GM23338 (cell line): Measurements from ENCODE around the gene TANGO2. TPM values are rescaled to one million over a fixed set of nuclear protein-coding genes. Genes with fewer than 3 reads are reported as not detected.

Experiments
- ATAC-seq: fragments of 200-7000 bp; cut with Tn5 transposase; 3 replicates; pipeline ENCODE4 v1.9.1; 2020
- DNase-seq: peaks from one replicate; pipeline ENCODE4 v3.0.0-alpha.2; 2015; ENCODE audit warnings: low spot score
- H2AFZ ChIP-seq: fragments of 200-600 bp; sonication (generic); 2 replicates; pipeline ENCODE4 v1.8.0; 2016; ENCODE audit warnings: antibody characterized with exemption, mild to moderate bottlenecking, moderate library complexity
- H3F3A ChIP-seq: fragments of 200-600 bp; sonication (generic); replicated peaks from 2 replicates; pipeline ENCODE4 v1.8.0; 2017; ENCODE audit warnings: antibody characterized with exemption, mixed run types, low read depth
- H3K27ac ChIP-seq: fragments of 200-600 bp; sonication (generic); 2 replicates; pipeline ENCODE4 v1.6.1; 2016; ENCODE audit warnings: low read depth
- H3K27me3 ChIP-seq: fragments of 200-600 bp; sonication (generic); 2 replicates; pipeline ENCODE4 v1.8.0; 2016; ENCODE audit warnings: mild to moderate bottlenecking, mixed run types, moderate library complexity; ENCODE audit not compliant: insufficient read depth
- H3K36me3 ChIP-seq: fragments of 200-600 bp; sonication (generic); 2 replicates; pipeline ENCODE4 v1.8.0; 2016; ENCODE audit warnings: mild to moderate bottlenecking; ENCODE audit not compliant: insufficient read depth
- H3K4me1 ChIP-seq: fragments of 200-600 bp; sonication (generic); 2 replicates; pipeline ENCODE4 v1.8.0; 2016; ENCODE audit warnings: mild to moderate bottlenecking, moderate library complexity; ENCODE audit not compliant: insufficient read depth
- H3K4me2 ChIP-seq: fragments of 200-600 bp; sonication (generic); 2 replicates; pipeline ENCODE4 v1.7.1; 2017; ENCODE audit warnings: mixed run types
- H3K4me3 ChIP-seq: fragments of 200-600 bp; sonication (generic); 2 replicates; pipeline ENCODE4 v1.6.1; 2016; ENCODE audit warnings: mixed run types
- H3K79me2 ChIP-seq: fragments of 200-600 bp; sonication (generic); replicated peaks from 2 replicates; pipeline ENCODE4 v1.8.0; 2017; ENCODE audit warnings: mild to moderate bottlenecking; ENCODE audit not compliant: insufficient read depth
- H3K9me2 ChIP-seq: fragments of 200-600 bp; sonication (generic); 2 replicates; pipeline ENCODE4 v1.8.0; 2017; ENCODE audit not compliant: insufficient read depth
- H4K20me1 ChIP-seq: fragments of 200-600 bp; sonication (generic); replicated peaks from 2 replicates; pipeline ENCODE4 v1.8.0; 2017; ENCODE audit warnings: mild to moderate bottlenecking; ENCODE audit not compliant: insufficient read depth
- H3K27ac Mint-ChIP-seq: 2 replicates; pipeline ENCODE4 v1.8.0; 2020; ENCODE audit warnings: inconsistent platforms, mild to moderate bottlenecking, moderate library complexity, mixed read lengths
- H3K27me3 Mint-ChIP-seq: 3 replicates; pipeline ENCODE4 v1.8.0; 2022; ENCODE audit warnings: low read depth, mild to moderate bottlenecking, moderate library complexity, mixed read lengths, inconsistent platforms; ENCODE audit not compliant: insufficient read depth, poor library complexity
- H3K36me3 Mint-ChIP-seq: 3 replicates; pipeline ENCODE4 v1.8.0; 2021; ENCODE audit warnings: low read depth, mild to moderate bottlenecking, inconsistent platforms, moderate library complexity, mixed read lengths
- H3K4me1 Mint-ChIP-seq: 3 replicates; pipeline ENCODE4 v1.8.0; 2020; ENCODE audit warnings: mild to moderate bottlenecking, inconsistent platforms, mixed read lengths
- H3K4me3 Mint-ChIP-seq: 3 replicates; pipeline ENCODE4 v1.8.0; 2021; ENCODE audit warnings: moderate library complexity, mild to moderate bottlenecking, inconsistent platforms, mixed read lengths
- H3K9me3 Mint-ChIP-seq: 3 replicates; pipeline ENCODE4 v1.8.0; 2020; ENCODE audit warnings: moderate library complexity, mild to moderate bottlenecking, inconsistent platforms, mixed read lengths
- JUNB ChIP-seq: IDR thresholded peaks from one replicate; pipeline ENCODE4 v1.6.1; 2016; ENCODE audit warnings: antibody characterized with exemption; ENCODE audit not compliant: unreplicated experiment
- NANOG ChIP-seq: IDR thresholded peaks from 2 replicates; pipeline ENCODE4 v1.6.1; 2016; ENCODE audit warnings: antibody characterized with exemption, borderline replicate concordance
- POLR2AphosphoS5 ChIP-seq: IDR thresholded peaks from 2 replicates; pipeline ENCODE4 v1.6.1; 2016; ENCODE audit warnings: antibody characterized with exemption, low read depth
- STAT1 ChIP-seq: IDR thresholded peaks from one replicate; pipeline ENCODE4 v1.6.1; 2016; ENCODE audit warnings: antibody characterized with exemption; ENCODE audit not compliant: unreplicated experiment
- polyA plus RNA-seq: library from polyadenylated mRNA; unstranded; fragments of >200 nt; fragmentation: Nextera tagmentation; extraction: Ambion mirVana; gene quantifications from 2 replicates; pipeline ENCODE4 v1.2.1, GENCODE V29; 2016
- total RNA-seq: library from RNA; depleted of rRNA; stranded (reverse); fragments of >200 nt; shearing (Covaris generic); gene quantifications from 2 replicates; pipeline ENCODE4 v1.2.3, GENCODE V29; 2014
- TF ChIP-seq, protein P1 (sequence below): fragments of 250-450 bp; sonication (Bioruptor Pico); IDR thresholded peaks from 2 replicates; pipeline ENCODE4 v1.5.0; 2020; ENCODE audit warnings: mild to moderate bottlenecking, moderate library complexity
- TF ChIP-seq, protein P2 (sequence below): IDR thresholded peaks from one replicate; pipeline ENCODE4 v1.6.1; 2018; ENCODE audit warnings: antibody characterized with exemption; ENCODE audit not compliant: unreplicated experiment

Gene TANGO2
- total and polyA plus RNA-seq, 2 experiments from 2014 or later = 6.9 to 15.0 TPM

- TF ChIP-seq JUNB (no peak), NANOG (no peak), STAT1 (no peak), POLR2AphosphoS5 (no peak)
- TF ChIP-seq, protein P1, sequence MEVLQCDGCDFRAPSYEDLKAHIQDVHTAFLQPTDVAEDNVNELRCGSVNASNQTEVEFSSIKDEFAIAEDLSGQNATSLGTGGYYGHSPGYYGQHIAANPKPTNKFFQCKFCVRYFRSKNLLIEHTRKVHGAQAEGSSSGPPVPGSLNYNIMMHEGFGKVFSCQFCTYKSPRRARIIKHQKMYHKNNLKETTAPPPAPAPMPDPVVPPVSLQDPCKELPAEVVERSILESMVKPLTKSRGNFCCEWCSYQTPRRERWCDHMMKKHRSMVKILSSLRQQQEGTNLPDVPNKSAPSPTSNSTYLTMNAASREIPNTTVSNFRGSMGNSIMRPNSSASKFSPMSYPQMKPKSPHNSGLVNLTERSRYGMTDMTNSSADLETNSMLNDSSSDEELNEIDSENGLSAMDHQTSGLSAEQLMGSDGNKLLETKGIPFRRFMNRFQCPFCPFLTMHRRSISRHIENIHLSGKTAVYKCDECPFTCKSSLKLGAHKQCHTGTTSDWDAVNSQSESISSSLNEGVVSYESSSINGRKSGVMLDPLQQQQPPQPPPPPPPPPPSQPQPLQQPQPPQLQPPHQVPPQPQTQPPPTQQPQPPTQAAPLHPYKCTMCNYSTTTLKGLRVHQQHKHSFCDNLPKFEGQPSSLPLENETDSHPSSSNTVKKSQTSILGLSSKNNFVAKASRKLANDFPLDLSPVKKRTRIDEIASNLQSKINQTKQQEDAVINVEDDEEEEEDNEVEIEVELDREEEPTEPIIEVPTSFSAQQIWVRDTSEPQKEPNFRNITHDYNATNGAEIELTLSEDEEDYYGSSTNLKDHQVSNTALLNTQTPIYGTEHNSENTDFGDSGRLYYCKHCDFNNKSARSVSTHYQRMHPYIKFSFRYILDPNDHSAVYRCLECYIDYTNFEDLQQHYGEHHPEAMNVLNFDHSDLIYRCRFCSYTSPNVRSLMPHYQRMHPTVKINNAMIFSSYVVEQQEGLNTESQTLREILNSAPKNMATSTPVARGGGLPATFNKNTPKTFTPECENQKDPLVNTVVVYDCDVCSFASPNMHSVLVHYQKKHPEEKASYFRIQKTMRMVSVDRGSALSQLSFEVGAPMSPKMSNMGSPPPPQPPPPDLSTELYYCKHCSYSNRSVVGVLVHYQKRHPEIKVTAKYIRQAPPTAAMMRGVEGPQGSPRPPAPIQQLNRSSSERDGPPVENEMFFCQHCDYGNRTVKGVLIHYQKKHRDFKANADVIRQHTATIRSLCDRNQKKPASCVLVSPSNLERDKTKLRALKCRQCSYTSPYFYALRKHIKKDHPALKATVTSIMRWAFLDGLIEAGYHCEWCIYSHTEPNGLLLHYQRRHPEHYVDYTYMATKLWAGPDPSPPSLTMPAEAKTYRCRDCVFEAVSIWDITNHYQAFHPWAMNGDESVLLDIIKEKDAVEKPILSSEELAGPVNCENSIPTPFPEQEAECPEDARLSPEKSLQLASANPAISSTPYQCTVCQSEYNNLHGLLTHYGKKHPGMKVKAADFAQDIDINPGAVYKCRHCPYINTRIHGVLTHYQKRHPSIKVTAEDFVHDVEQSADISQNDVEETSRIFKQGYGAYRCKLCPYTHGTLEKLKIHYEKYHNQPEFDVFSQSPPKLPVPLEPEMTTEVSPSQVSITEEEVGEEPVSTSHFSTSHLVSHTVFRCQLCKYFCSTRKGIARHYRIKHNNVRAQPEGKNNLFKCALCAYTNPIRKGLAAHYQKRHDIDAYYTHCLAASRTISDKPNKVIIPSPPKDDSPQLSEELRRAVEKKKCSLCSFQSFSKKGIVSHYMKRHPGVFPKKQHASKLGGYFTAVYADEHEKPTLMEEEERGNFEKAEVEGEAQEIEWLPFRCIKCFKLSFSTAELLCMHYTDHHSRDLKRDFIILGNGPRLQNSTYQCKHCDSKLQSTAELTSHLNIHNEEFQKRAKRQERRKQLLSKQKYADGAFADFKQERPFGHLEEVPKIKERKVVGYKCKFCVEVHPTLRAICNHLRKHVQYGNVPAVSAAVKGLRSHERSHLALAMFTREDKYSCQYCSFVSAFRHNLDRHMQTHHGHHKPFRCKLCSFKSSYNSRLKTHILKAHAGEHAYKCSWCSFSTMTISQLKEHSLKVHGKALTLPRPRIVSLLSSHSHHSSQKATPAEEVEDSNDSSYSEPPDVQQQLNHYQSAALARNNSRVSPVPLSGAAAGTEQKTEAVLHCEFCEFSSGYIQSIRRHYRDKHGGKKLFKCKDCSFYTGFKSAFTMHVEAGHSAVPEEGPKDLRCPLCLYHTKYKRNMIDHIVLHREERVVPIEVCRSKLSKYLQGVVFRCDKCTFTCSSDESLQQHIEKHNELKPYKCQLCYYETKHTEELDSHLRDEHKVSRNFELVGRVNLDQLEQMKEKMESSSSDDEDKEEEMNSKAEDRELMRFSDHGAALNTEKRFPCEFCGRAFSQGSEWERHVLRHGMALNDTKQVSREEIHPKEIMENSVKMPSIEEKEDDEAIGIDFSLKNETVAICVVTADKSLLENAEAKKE = no peak
- TF ChIP-seq, protein P2, sequence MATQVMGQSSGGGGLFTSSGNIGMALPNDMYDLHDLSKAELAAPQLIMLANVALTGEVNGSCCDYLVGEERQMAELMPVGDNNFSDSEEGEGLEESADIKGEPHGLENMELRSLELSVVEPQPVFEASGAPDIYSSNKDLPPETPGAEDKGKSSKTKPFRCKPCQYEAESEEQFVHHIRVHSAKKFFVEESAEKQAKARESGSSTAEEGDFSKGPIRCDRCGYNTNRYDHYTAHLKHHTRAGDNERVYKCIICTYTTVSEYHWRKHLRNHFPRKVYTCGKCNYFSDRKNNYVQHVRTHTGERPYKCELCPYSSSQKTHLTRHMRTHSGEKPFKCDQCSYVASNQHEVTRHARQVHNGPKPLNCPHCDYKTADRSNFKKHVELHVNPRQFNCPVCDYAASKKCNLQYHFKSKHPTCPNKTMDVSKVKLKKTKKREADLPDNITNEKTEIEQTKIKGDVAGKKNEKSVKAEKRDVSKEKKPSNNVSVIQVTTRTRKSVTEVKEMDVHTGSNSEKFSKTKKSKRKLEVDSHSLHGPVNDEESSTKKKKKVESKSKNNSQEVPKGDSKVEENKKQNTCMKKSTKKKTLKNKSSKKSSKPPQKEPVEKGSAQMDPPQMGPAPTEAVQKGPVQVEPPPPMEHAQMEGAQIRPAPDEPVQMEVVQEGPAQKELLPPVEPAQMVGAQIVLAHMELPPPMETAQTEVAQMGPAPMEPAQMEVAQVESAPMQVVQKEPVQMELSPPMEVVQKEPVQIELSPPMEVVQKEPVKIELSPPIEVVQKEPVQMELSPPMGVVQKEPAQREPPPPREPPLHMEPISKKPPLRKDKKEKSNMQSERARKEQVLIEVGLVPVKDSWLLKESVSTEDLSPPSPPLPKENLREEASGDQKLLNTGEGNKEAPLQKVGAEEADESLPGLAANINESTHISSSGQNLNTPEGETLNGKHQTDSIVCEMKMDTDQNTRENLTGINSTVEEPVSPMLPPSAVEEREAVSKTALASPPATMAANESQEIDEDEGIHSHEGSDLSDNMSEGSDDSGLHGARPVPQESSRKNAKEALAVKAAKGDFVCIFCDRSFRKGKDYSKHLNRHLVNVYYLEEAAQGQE = no peak
- Mint-ChIP-seq H3K27ac (no peak overlapping the region), H3K36me3 (peaks cover 21% of the 10 kb centered on the region), H3K27me3 (peaks cover 3% of the 10 kb centered on the region), H3K4me3 (no peak overlapping the region), H3K4me1 (no peaks in the 10 kb centered on the region), H3K9me3 (peaks cover 15% of the 10 kb centered on the region)
- Histone ChIP-seq H2AFZ (no peak overlapping the region), H3K27ac (no peak overlapping the region), H4K20me1 (no peaks in the 10 kb centered on the region; the same call in none of the 2 replicates), H3K79me2 (no peaks in the 10 kb centered on the region), H3K4me1 (no peaks in the 10 kb centered on the region), H3K27me3 (no peaks in the 10 kb centered on the region), H3K4me2 (no peak overlapping the region), H3K9me2 (no peaks in the 10 kb centered on the region), H3K36me3 (no peaks in the 10 kb centered on the region), H3F3A (no peaks in the 10 kb centered on the region), H3K4me3 (no peak overlapping the region)
- ATAC-seq (peak; percentile 51), DNase-seq (no peak)
Observed at GRCh38 chr22:20052309-20053259, 31.7 kb downstream of the TANGO2 start.
